GM23338 (cell line): ENCODE results near the gene VPS50. TPM values are rescaled to one million over a fixed set of nuclear protein-coding genes. Genes with fewer than 3 reads are reported as not detected.

Experiments used
- ATAC-seq: fragments of 200-7000 bp; cut with Tn5 transposase; 3 replicates; pipeline ENCODE4 v1.9.1; 2020
- DNase-seq: peaks from one replicate; pipeline ENCODE4 v3.0.0-alpha.2; 2015; ENCODE audit warnings: low spot score
- H2AFZ ChIP-seq: fragments of 200-600 bp; sonication (generic); 2 replicates; pipeline ENCODE4 v1.8.0; 2016; ENCODE audit warnings: antibody characterized with exemption, mild to moderate bottlenecking, moderate library complexity
- H3F3A ChIP-seq: fragments of 200-600 bp; sonication (generic); replicated peaks from 2 replicates; pipeline ENCODE4 v1.8.0; 2017; ENCODE audit warnings: antibody characterized with exemption, mixed run types, low read depth
- H3K27ac ChIP-seq: fragments of 200-600 bp; sonication (generic); 2 replicates; pipeline ENCODE4 v1.6.1; 2016; ENCODE audit warnings: low read depth
- H3K27me3 ChIP-seq: fragments of 200-600 bp; sonication (generic); 2 replicates; pipeline ENCODE4 v1.8.0; 2016; ENCODE audit warnings: mild to moderate bottlenecking, mixed run types, moderate library complexity; ENCODE audit not compliant: insufficient read depth
- H3K36me3 ChIP-seq: fragments of 200-600 bp; sonication (generic); 2 replicates; pipeline ENCODE4 v1.8.0; 2016; ENCODE audit warnings: mild to moderate bottlenecking; ENCODE audit not compliant: insufficient read depth
- H3K4me1 ChIP-seq: fragments of 200-600 bp; sonication (generic); 2 replicates; pipeline ENCODE4 v1.8.0; 2016; ENCODE audit warnings: mild to moderate bottlenecking, moderate library complexity; ENCODE audit not compliant: insufficient read depth
- H3K4me2 ChIP-seq: fragments of 200-600 bp; sonication (generic); 2 replicates; pipeline ENCODE4 v1.7.1; 2017; ENCODE audit warnings: mixed run types
- H3K4me3 ChIP-seq: fragments of 200-600 bp; sonication (generic); 2 replicates; pipeline ENCODE4 v1.6.1; 2016; ENCODE audit warnings: mixed run types
- H3K79me2 ChIP-seq: fragments of 200-600 bp; sonication (generic); replicated peaks from 2 replicates; pipeline ENCODE4 v1.8.0; 2017; ENCODE audit warnings: mild to moderate bottlenecking; ENCODE audit not compliant: insufficient read depth
- H3K9me2 ChIP-seq: fragments of 200-600 bp; sonication (generic); 2 replicates; pipeline ENCODE4 v1.8.0; 2017; ENCODE audit not compliant: insufficient read depth
- H4K20me1 ChIP-seq: fragments of 200-600 bp; sonication (generic); replicated peaks from 2 replicates; pipeline ENCODE4 v1.8.0; 2017; ENCODE audit warnings: mild to moderate bottlenecking; ENCODE audit not compliant: insufficient read depth
- H3K27ac Mint-ChIP-seq: 2 replicates; pipeline ENCODE4 v1.8.0; 2020; ENCODE audit warnings: inconsistent platforms, mild to moderate bottlenecking, moderate library complexity, mixed read lengths
- H3K27me3 Mint-ChIP-seq: 3 replicates; pipeline ENCODE4 v1.8.0; 2022; ENCODE audit warnings: low read depth, mild to moderate bottlenecking, moderate library complexity, mixed read lengths, inconsistent platforms; ENCODE audit not compliant: insufficient read depth, poor library complexity
- H3K36me3 Mint-ChIP-seq: 3 replicates; pipeline ENCODE4 v1.8.0; 2021; ENCODE audit warnings: low read depth, mild to moderate bottlenecking, inconsistent platforms, moderate library complexity, mixed read lengths
- H3K4me1 Mint-ChIP-seq: 3 replicates; pipeline ENCODE4 v1.8.0; 2020; ENCODE audit warnings: mild to moderate bottlenecking, inconsistent platforms, mixed read lengths
- H3K4me3 Mint-ChIP-seq: 3 replicates; pipeline ENCODE4 v1.8.0; 2021; ENCODE audit warnings: moderate library complexity, mild to moderate bottlenecking, inconsistent platforms, mixed read lengths
- H3K9me3 Mint-ChIP-seq: 3 replicates; pipeline ENCODE4 v1.8.0; 2020; ENCODE audit warnings: moderate library complexity, mild to moderate bottlenecking, inconsistent platforms, mixed read lengths
- CREB1 ChIP-seq: fragments of 250-450 bp; sonication (Bioruptor Pico); IDR thresholded peaks from 2 replicates; pipeline ENCODE4 v1.5.0; 2020; ENCODE audit warnings: low read depth, mild to moderate bottlenecking, moderate library complexity
- CTCF ChIP-seq, 2 experiments: fragments of 200-600 bp in 1 of 2; sonication (generic) in 1 of 2; conservative IDR thresholded peaks; 2 replicates each; pipeline versions ENCODE4 v1.5.1 to v1.6.1; 2016 to 2017; ENCODE audit warnings: antibody characterized with exemption in 2 of 2, low read depth in 2 of 2, mild to moderate bottlenecking in 2 of 2, moderate library complexity in 1 of 2
- ETS1 ChIP-seq: IDR thresholded peaks from 2 replicates; pipeline ENCODE4 v1.6.1; 2016; ENCODE audit warnings: antibody characterized with exemption
- EZH2 ChIP-seq: fragments of 200-600 bp; sonication (generic); IDR thresholded peaks from one replicate; pipeline ENCODE4 v1.8.0; 2017; ENCODE audit warnings: antibody characterized with exemption, mild to moderate bottlenecking, low read depth; ENCODE audit not compliant: unreplicated experiment
- EZH2phosphoT487 ChIP-seq: fragments of 200-600 bp; sonication (generic); IDR thresholded peaks from one replicate; pipeline ENCODE4 v1.8.1; 2018; ENCODE audit warnings: antibody characterized with exemption; ENCODE audit not compliant: unreplicated experiment
- JUNB ChIP-seq: IDR thresholded peaks from one replicate; pipeline ENCODE4 v1.6.1; 2016; ENCODE audit warnings: antibody characterized with exemption; ENCODE audit not compliant: unreplicated experiment
- NANOG ChIP-seq: IDR thresholded peaks from 2 replicates; pipeline ENCODE4 v1.6.1; 2016; ENCODE audit warnings: antibody characterized with exemption, borderline replicate concordance
- POLR2AphosphoS5 ChIP-seq: IDR thresholded peaks from 2 replicates; pipeline ENCODE4 v1.6.1; 2016; ENCODE audit warnings: antibody characterized with exemption, low read depth
- REST ChIP-seq: IDR thresholded peaks from one replicate; pipeline ENCODE4 v1.6.1; 2018; ENCODE audit warnings: antibody characterized with exemption; ENCODE audit not compliant: unreplicated experiment
- STAT1 ChIP-seq: IDR thresholded peaks from one replicate; pipeline ENCODE4 v1.6.1; 2016; ENCODE audit warnings: antibody characterized with exemption; ENCODE audit not compliant: unreplicated experiment
- ZNF114 ChIP-seq: fragments of 250-450 bp; sonication (Bioruptor Pico); IDR thresholded peaks from 2 replicates; pipeline ENCODE4 v1.5.0; 2020; ENCODE audit warnings: mild to moderate bottlenecking, moderate library complexity
- ZNF331 ChIP-seq: fragments of 250-450 bp; sonication (Bioruptor Pico); IDR thresholded peaks from 2 replicates; pipeline ENCODE4 v1.5.0; 2020; ENCODE audit warnings: low read depth, mild to moderate bottlenecking, moderate library complexity
- ZNF462 ChIP-seq: fragments of 250-450 bp; sonication (Bioruptor Pico); IDR thresholded peaks from 2 replicates; pipeline ENCODE4 v1.5.0; 2020; ENCODE audit warnings: mild to moderate bottlenecking, moderate library complexity
- polyA plus RNA-seq: library from polyadenylated mRNA; unstranded; fragments of >200 nt; fragmentation: Nextera tagmentation; extraction: Ambion mirVana; gene quantifications from 2 replicates; pipeline ENCODE4 v1.2.1, GENCODE V29; 2016
- total RNA-seq: library from RNA; depleted of rRNA; stranded (reverse); fragments of >200 nt; shearing (Covaris generic); gene quantifications from 2 replicates; pipeline ENCODE4 v1.2.3, GENCODE V29; 2014

The VPS50 gene
- total and polyA plus RNA-seq, 2 experiments from 2014 or later = 4.3 to 12.3 TPM

GRCh38 chr7:93242106-93242505, 9.9 kb downstream of the VPS50 start:
- no peak overlapping the region for H3K27ac ChIP-seq
- Mint-ChIP-seq H3K4me1 (no peaks in the 10 kb centered on the region), H3K4me3 (no peak overlapping the region), H3K36me3 (no peaks in the 10 kb centered on the region), H3K27me3 (no peaks in the 10 kb centered on the region), H3K27ac (no peak overlapping the region), H3K9me3 (no peaks in the 10 kb centered on the region)
- H3K4me1 ChIP-seq = no peaks in the 10 kb centered on the region
- H3K27me3 ChIP-seq = no peaks in the 10 kb centered on the region
- no peak overlapping the region for H2AFZ ChIP-seq
- ATAC-seq (no peak), DNase-seq (no peak)
- H4K20me1 ChIP-seq = no peaks in the 10 kb centered on the region
- no peaks in the 10 kb centered on the region for H3F3A ChIP-seq
- no peaks in the 10 kb centered on the region for H3K36me3 ChIP-seq
- TF ChIP-seq CREB1 (CRISPR knock-in tag) (no peak), NANOG (no peak), ZNF114 (CRISPR knock-in tag) (no peak), STAT1 (no peak), REST (no peak), CTCF (conservative IDR thresholded peaks at IDR 0.05; ENCODE audit: low read depth in 2 of 2) (no peak), ETS1 (no peak), ZNF462 (CRISPR knock-in tag) (no peak), ZNF331 (CRISPR knock-in tag) (no peak), EZH2phosphoT487 (no peak), POLR2AphosphoS5 (no peak), JUNB (no peak), EZH2 (no peak)
- H3K9me2 ChIP-seq = no peaks in the 10 kb centered on the region
- peaks cover 6% of the 10 kb centered on the region; the same call in 1 of the 2 replicates for H3K79me2 ChIP-seq
- H3K4me3 ChIP-seq = no peak overlapping the region
- H3K4me2 ChIP-seq = no peak overlapping the region
